Nephron progenitor cell (in vitro differentiated cells): ENCODE data around the gene GTF2F1.

Experiments used
- DNase-seq: peaks from one replicate; pipeline ENCODE4 v3.0.0; 2021
- H3K27ac Mint-ChIP-seq: 2 replicates; pipeline ENCODE4 v1.8.0; 2021; ENCODE audit warnings: mild to moderate bottlenecking, moderate library complexity, mixed read lengths
- H3K27me3 Mint-ChIP-seq: 2 replicates; pipeline ENCODE4 v1.8.0; 2021; ENCODE audit warnings: mild to moderate bottlenecking, low read depth, mixed read lengths; ENCODE audit not compliant: poor library complexity
- H3K36me3 Mint-ChIP-seq: 2 replicates; pipeline ENCODE4 v1.8.0; 2021; ENCODE audit warnings: low read depth, mixed read lengths
- H3K4me1 Mint-ChIP-seq: 2 replicates; pipeline ENCODE4 v1.8.0; 2021; ENCODE audit warnings: mixed read lengths
- H3K4me3 Mint-ChIP-seq: 2 replicates; pipeline ENCODE4 v1.8.0; 2021; ENCODE audit warnings: mild to moderate bottlenecking, moderate library complexity, mixed read lengths
- H3K9me3 Mint-ChIP-seq: 2 replicates; pipeline ENCODE4 v1.8.0; 2021; ENCODE audit warnings: mild to moderate bottlenecking, moderate library complexity, mixed read lengths
- TF ChIP-seq, protein P1 (sequence below): fragments of 200-600 bp; sonication (generic); IDR thresholded peaks from 2 replicates; pipeline ENCODE4 v1.5.0; 2021; ENCODE audit warnings: antibody characterized with exemption

GTF2F1 gene, protein sequence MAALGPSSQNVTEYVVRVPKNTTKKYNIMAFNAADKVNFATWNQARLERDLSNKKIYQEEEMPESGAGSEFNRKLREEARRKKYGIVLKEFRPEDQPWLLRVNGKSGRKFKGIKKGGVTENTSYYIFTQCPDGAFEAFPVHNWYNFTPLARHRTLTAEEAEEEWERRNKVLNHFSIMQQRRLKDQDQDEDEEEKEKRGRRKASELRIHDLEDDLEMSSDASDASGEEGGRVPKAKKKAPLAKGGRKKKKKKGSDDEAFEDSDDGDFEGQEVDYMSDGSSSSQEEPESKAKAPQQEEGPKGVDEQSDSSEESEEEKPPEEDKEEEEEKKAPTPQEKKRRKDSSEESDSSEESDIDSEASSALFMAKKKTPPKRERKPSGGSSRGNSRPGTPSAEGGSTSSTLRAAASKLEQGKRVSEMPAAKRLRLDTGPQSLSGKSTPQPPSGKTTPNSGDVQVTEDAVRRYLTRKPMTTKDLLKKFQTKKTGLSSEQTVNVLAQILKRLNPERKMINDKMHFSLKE

DNA sequence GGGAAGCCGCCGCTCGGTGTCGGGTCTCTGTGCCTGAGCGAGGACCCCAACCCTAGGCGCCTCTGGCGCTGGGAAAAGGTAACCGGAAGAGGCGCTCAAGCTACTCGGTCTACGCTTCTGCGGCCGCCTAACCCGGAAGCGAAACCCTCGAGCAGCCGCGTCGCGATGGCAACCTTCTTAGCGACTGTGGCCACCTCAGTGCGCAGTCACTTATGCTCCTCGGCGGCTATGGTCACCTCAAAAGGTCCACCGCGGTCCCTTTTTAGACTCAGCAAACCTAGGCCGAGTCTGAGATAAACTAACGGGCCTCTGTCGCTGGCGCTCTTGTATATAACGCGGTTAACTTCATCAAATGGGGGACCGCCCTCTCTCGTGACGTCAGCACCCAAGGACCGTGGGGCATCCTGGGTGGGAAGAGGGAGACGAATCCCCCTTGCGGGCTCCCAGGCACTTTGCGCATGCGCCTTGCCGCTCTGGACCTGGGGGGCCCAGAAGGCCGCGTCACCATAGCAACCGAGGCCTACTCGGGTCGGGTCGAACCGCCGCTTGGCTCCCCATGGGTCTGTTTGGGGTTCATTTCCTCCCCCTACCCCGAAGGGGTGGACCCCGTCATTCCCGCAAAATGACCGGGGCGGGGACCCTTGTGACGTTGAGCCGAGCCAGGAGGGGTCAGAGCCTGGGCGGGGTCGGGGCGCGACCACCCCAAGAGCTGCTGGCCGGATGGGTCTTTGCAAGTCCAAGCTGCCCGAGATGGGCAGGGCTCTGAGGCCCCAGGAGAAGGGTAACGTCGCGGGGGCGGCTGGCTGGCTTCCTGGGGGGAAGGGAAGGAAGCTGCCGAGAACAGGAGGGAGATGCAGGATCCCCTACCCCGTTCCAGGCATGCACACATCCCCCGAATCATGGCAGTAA lies at the start of gene GTF2F1:
Gene GTF2F1, minus strand, starts transcription at position 91 of the 909 bp plus-strand sequence. CDS start 169 bp downstream, outside the sequence.
- TF ChIP-seq, protein P1, sequence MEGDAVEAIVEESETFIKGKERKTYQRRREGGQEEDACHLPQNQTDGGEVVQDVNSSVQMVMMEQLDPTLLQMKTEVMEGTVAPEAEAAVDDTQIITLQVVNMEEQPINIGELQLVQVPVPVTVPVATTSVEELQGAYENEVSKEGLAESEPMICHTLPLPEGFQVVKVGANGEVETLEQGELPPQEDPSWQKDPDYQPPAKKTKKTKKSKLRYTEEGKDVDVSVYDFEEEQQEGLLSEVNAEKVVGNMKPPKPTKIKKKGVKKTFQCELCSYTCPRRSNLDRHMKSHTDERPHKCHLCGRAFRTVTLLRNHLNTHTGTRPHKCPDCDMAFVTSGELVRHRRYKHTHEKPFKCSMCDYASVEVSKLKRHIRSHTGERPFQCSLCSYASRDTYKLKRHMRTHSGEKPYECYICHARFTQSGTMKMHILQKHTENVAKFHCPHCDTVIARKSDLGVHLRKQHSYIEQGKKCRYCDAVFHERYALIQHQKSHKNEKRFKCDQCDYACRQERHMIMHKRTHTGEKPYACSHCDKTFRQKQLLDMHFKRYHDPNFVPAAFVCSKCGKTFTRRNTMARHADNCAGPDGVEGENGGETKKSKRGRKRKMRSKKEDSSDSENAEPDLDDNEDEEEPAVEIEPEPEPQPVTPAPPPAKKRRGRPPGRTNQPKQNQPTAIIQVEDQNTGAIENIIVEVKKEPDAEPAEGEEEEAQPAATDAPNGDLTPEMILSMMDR = no peak

DNA sequence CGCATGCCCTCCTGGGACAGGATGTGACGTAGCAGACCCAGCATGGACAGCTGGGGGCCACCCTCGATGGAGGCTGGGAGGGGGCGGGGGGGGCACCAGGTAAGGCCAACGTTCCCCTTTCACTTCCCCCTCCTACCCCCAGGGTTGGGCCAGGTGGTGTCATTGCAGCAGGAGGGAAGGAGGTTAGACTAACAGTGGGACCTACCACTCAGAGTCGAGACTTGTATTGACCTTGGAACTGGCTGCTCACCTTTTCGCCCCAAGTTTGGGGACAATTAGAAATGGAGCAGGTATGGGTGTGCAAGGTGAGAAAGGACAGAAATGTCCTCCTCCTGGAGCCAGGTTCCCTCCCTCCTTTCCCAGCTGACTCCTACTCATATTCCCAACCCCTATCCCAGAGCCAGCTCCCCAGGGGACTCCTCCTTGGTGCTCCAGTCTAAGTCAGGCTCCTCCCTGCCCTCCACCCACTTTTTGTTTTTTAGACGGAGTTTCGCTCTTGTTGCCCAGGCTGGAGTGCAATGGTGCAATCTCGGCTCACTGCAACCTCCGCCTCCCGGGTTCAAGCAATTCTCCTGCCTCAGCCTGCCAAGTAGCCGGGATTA lies 49.2 kb upstream of the GTF2F1 start:
- Mint-ChIP-seq H3K4me3 (no peak overlapping the region), H3K9me3 (peaks cover 15% of the 10 kb centered on the region), H3K27ac (no peak overlapping the region), H3K36me3 (peaks cover 32% of the 10 kb centered on the region), H3K27me3 (peaks cover 7% of the 10 kb centered on the region), H3K4me1 (no peaks in the 10 kb centered on the region)
- DNase-seq = no peak
- TF ChIP-seq, protein P1 = no peak

More for the DNA sequence above, at the start of gene GTF2F1:
- no peaks in the 10 kb centered on the region for H3K27me3 Mint-ChIP-seq
- H3K9me3 Mint-ChIP-seq = no peaks in the 10 kb centered on the region
- peak within 1 kb of the TSS; percentile 99 for H3K27ac Mint-ChIP-seq
- peak; percentile 95 for DNase-seq
- H3K4me1 Mint-ChIP-seq = peaks cover 32% of the 10 kb centered on the region
- H3K36me3 Mint-ChIP-seq = peaks cover 21% of the 10 kb centered on the region
- H3K4me3 Mint-ChIP-seq = peak within 1 kb of the TSS; percentile 89

DNA sequence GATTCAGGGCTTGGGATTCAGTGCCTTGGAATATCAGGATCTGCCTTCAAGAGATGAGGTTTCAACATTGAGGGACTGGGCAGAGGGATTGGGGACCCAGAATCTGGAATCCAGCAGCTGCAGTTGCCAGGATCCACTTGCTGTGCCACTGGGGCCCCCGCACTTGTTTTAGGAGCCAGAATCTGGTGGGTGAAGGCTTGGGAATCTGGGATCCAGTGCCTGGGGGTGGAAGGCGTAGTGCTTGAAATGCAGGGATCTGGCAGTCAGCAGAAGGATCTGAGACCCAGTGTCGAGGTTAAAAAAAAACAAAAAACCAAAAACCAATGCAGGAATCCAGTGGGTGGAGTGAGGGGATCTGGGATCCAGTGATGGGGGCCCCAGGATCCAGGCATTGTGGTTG lies 47.9 kb upstream of the GTF2F1 start:
- DNase-seq = no peak
- no peak overlapping the region for H3K4me3 Mint-ChIP-seq
- H3K4me1 Mint-ChIP-seq = no peaks in the 10 kb centered on the region
- peaks cover 8% of the 10 kb centered on the region for H3K9me3 Mint-ChIP-seq
- H3K27ac Mint-ChIP-seq = no peak overlapping the region
- TF ChIP-seq, protein P1 = no peak
- peaks cover 19% of the 10 kb centered on the region for H3K36me3 Mint-ChIP-seq
- peaks cover 7% of the 10 kb centered on the region for H3K27me3 Mint-ChIP-seq

DNA sequence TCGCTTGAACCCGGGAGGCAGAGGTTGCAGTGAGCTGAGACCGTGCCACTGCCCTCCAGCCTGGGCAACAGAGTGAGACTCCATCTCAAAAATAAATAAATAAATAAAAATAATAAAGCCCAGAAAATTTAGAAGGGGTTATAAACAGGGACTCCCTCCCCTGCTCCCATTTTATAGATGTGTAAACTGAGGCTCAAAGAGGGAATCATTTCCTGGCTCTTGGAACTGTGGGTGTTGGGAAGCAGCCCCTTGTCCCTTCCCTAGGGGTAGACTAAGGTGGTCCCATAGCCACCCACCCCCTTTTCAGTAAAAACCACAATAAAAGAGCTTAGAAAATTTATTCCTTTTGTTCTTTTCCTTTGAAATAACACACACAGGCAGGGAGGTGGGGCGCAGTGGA lies 46.8 kb upstream of the GTF2F1 start:
- Mint-ChIP-seq H3K4me3 (no peak overlapping the region), H3K9me3 (no peaks in the 10 kb centered on the region), H3K36me3 (peaks cover 9% of the 10 kb centered on the region), H3K4me1 (no peaks in the 10 kb centered on the region), H3K27ac (no peak overlapping the region), H3K27me3 (peaks cover 7% of the 10 kb centered on the region)
- TF ChIP-seq, protein P1 = no peak
- no peak for DNase-seq

DNA sequence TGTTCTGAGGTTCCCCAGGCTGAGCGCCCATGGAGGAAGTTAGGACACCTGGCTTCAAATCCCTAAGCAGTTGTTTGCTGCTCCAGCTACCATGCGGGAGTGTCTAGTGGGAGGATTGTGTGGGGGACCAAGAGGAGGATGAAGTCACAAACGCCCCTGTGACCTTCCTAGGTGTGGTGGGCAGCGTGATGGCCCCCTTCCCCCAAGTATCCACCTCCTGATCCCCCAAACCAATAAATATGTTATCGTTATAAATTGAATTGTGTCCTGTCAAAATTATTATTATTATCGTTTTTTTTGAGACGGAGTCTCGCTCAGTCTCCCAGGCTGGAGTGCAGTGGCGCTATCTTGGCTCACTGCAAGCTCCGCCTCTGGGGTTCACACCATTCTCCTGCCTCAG lies 40.7 kb upstream of the GTF2F1 start, which contains the start of gene SLC25A41:
Gene SLC25A41, minus strand, starts transcription at position 101 of the 400 bp plus-strand sequence. Its CDS starts 70 bp downstream, at position 31.
- Mint-ChIP-seq H3K9me3 (no peaks in the 10 kb centered on the region), H3K27ac (no peak within 1 kb of the TSS), H3K36me3 (no peaks in the 10 kb centered on the region), H3K27me3 (peaks cover 46% of the 10 kb centered on the region), H3K4me1 (no peaks in the 10 kb centered on the region), H3K4me3 (no peak within 1 kb of the TSS)
- no peak for DNase-seq
- TF ChIP-seq, protein P1 = no peak
